MM.1S (cell line): ENCODE data around the gene CHSY1.

ENCODE experiments used
- DNase-seq: peaks from one replicate; pipeline ENCODE4 v3.0.0-alpha.2; 2015
- H2AFZ ChIP-seq: fragments of 300-600 bp; sonication (generic); 2 replicates; pipeline ENCODE4 v1.6.0; 2016; ENCODE audit warnings: antibody characterized with exemption, low read length
- H3F3A ChIP-seq: fragments of 300-600 bp; sonication (generic); 2 replicates; pipeline ENCODE4 v1.6.1; 2016; ENCODE audit warnings: mild to moderate bottlenecking, antibody characterized with exemption, low read length, moderate library complexity, mixed read lengths; ENCODE audit not compliant: insufficient read depth
- H3K27ac ChIP-seq: fragments of 300-600 bp; sonication (generic); 2 replicates; pipeline ENCODE4 v1.5.1; 2016; ENCODE audit warnings: mild to moderate bottlenecking, low read length
- H3K27me3 ChIP-seq: fragments of 300-600 bp; sonication (generic); replicated peaks from 2 replicates; pipeline ENCODE4 v1.6.0; 2016; ENCODE audit warnings: low read length; ENCODE audit not compliant: insufficient read depth
- H3K36me3 ChIP-seq: fragments of 300-600 bp; sonication (generic); replicated peaks from 2 replicates; pipeline ENCODE4 v1.6.1; 2016; ENCODE audit warnings: mild to moderate bottlenecking, low read length, mixed read lengths; ENCODE audit not compliant: insufficient read depth
- H3K4me1 ChIP-seq: fragments of 300-600 bp; sonication (generic); 2 replicates; pipeline ENCODE4 v1.6.1; 2016; ENCODE audit warnings: low read length, mixed read lengths
- H3K4me2 ChIP-seq: fragments of 300-600 bp; sonication (generic); 2 replicates; pipeline ENCODE4 v1.6.0; 2016; ENCODE audit warnings: low read depth, low read length
- H3K4me3 ChIP-seq: fragments of 300-600 bp; sonication (generic); 2 replicates; pipeline ENCODE4 v1.5.1; 2016; ENCODE audit warnings: low read length, mixed read lengths
- H3K79me2 ChIP-seq: fragments of 300-600 bp; sonication (generic); 2 replicates; pipeline ENCODE4 v1.6.1; 2016; ENCODE audit warnings: mixed run types, low read length, mixed read lengths
- H3K9ac ChIP-seq: fragments of 300-600 bp; sonication (generic); 2 replicates; pipeline ENCODE4 v1.6.1; 2016; ENCODE audit warnings: low read length, mixed read lengths
- H3K9me2 ChIP-seq: fragments of 300-600 bp; sonication (generic); replicated peaks from 2 replicates; pipeline ENCODE4 v1.6.1; 2016; ENCODE audit warnings: mild to moderate bottlenecking, low read length, mixed read lengths; ENCODE audit not compliant: insufficient read depth
- H3K9me3 ChIP-seq: fragments of 300-600 bp; sonication (generic); replicated peaks from 2 replicates; pipeline ENCODE4 v1.6.1; 2016; ENCODE audit warnings: mild to moderate bottlenecking, low read length, mixed read lengths; ENCODE audit not compliant: insufficient read depth
- H4K20me1 ChIP-seq: fragments of 300-600 bp; sonication (generic); 2 replicates; pipeline ENCODE4 v1.6.1; 2016; ENCODE audit warnings: mild to moderate bottlenecking, low read length, moderate library complexity, mixed read lengths; ENCODE audit not compliant: insufficient read depth
- CTCF ChIP-seq: fragments of 300-600 bp; sonication (generic); IDR thresholded peaks from 2 replicates; pipeline ENCODE4 v1.5.1; 2016; ENCODE audit warnings: antibody characterized with exemption, low read length, mixed read lengths
- EZH2 ChIP-seq: fragments of 300-600 bp; sonication (generic); optimal IDR thresholded peaks from 2 replicates; pipeline ENCODE3; 2017; ENCODE audit warnings: low read depth, mild to moderate bottlenecking, antibody characterized with exemption, low read length, mixed read lengths
- EZH2phosphoT487 ChIP-seq: fragments of 300-600 bp; sonication (generic); IDR thresholded peaks from 2 replicates; pipeline ENCODE4 v1.6.1; 2018; ENCODE audit warnings: antibody characterized with exemption, low read length

The CHSY1 gene

GRCh38 chr15:101213147-101213546, 38.7 kb downstream of the CHSY1 start:
- no peak overlapping the region for H3K4me2 ChIP-seq
- H3K27me3 ChIP-seq = no peaks in the 10 kb centered on the region
- no peak for DNase-seq
- peaks cover 20% of the 10 kb centered on the region for H3F3A ChIP-seq
- H2AFZ ChIP-seq = no peak overlapping the region
- no peak overlapping the region for H3K4me3 ChIP-seq
- H3K36me3 ChIP-seq = no peaks in the 10 kb centered on the region; the same call in 1 of the 2 replicates
- no peak overlapping the region for H3K9ac ChIP-seq
- no peaks in the 10 kb centered on the region for H3K9me3 ChIP-seq
- no peaks in the 10 kb centered on the region for H3K9me2 ChIP-seq
- H3K27ac ChIP-seq = no peak overlapping the region
- H3K4me1 ChIP-seq = peaks cover 36% of the 10 kb centered on the region
- 0 out of 2 replicates have a peak, but pooled peaks cover 3% of the 10 kb centered on the region for H4K20me1 ChIP-seq
- peaks cover 100% of the 10 kb centered on the region for H3K79me2 ChIP-seq
- TF ChIP-seq EZH2 = no peak
- no peak for TF ChIP-seq CTCF
- no peak for TF ChIP-seq EZH2phosphoT487

GRCh38 chr15:101211897-101212296, 40.0 kb downstream of the CHSY1 start:
- DNase-seq = no peak
- H3K4me2 ChIP-seq = no peak overlapping the region
- no peak overlapping the region for H3K27ac ChIP-seq
- peaks cover 4% of the 10 kb centered on the region; the same call in 1 of the 2 replicates for H3K36me3 ChIP-seq
- peaks cover 100% of the 10 kb centered on the region for H3K79me2 ChIP-seq
- H3K9me2 ChIP-seq = no peaks in the 10 kb centered on the region
- no peak overlapping the region for H3K4me3 ChIP-seq
- no peaks in the 10 kb centered on the region for H4K20me1 ChIP-seq
- peaks cover 36% of the 10 kb centered on the region for H3K4me1 ChIP-seq
- H3K9me3 ChIP-seq = no peaks in the 10 kb centered on the region
- H3K9ac ChIP-seq = no peak overlapping the region
- H2AFZ ChIP-seq = no peak overlapping the region
- peaks cover 20% of the 10 kb centered on the region for H3F3A ChIP-seq
- no peaks in the 10 kb centered on the region for H3K27me3 ChIP-seq
- no peak for TF ChIP-seq EZH2phosphoT487
- TF ChIP-seq EZH2 = no peak
- no peak for TF ChIP-seq CTCF

DNA sequence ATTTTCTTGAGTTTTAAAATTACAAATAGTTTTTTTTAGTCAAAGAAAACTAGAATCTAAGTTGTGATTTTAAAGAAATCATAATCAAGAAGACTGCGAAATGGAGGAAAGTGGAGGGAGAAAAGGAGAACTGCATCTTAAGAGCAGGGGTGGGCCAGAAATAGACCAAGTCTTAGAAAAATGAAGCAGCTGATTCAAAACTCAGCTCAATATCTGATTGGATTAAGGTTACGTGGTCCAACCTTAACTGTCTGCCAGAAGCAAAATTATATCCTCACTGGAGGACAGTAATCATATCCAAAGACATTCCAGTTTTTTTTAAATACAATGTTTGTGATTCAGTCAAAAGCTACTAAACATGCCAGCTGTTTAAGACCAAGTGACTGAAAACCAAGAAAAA, 41.4 kb downstream of the CHSY1 start:
- no peaks in the 10 kb centered on the region for H4K20me1 ChIP-seq
- no peak overlapping the region for H3K4me3 ChIP-seq
- peak overlapping the region; percentile 3; the same call in 1 of the 2 replicates for H3K9ac ChIP-seq
- no peak for DNase-seq
- peaks cover 42% of the 10 kb centered on the region for H3K4me1 ChIP-seq
- peak overlapping the region; percentile 47; the same call in 1 of the 2 replicates for H3K4me2 ChIP-seq
- peaks cover 8% of the 10 kb centered on the region; the same call in 1 of the 2 replicates for H3K36me3 ChIP-seq
- no peaks in the 10 kb centered on the region for H3K27me3 ChIP-seq
- no peak overlapping the region for H2AFZ ChIP-seq
- H3K9me2 ChIP-seq = no peaks in the 10 kb centered on the region
- peak overlapping the region; percentile 58; the same call in 1 of the 2 replicates for H3K27ac ChIP-seq
- peaks cover 100% of the 10 kb centered on the region for H3K79me2 ChIP-seq
- TF ChIP-seq CTCF (no peak), EZH2 (no peak), EZH2phosphoT487 (no peak)
- H3K9me3 ChIP-seq = no peaks in the 10 kb centered on the region
- peaks cover 20% of the 10 kb centered on the region for H3F3A ChIP-seq
